PC-9 (cell line): ENCODE measurements around the gene USP31. TPM values are rescaled to one million over a fixed set of nuclear protein-coding genes. Genes with fewer than 3 reads are reported as not detected.
"Not testable (repeated sequence)": the region's sequence is repeated elsewhere in the genome, so short reads cannot be mapped to it uniquely, and the experiment has no call there.

Experiments
- BruUV-seq: library from RNA; stranded (reverse); fragments of 400-500 nt; replicated peaks from 2 replicates; lab custom pipeline; 2021; lab: Mats Ljungman, UMichigan
- CTCF ChIA-PET: fragments of 300-600 bp; sonication (Branson Sonifier 250); formaldehyde crosslinking; loops from one replicate; lab custom pipeline; 2022; ENCODE audit warnings: antibody characterized with exemption; lab: Charles Lee
- POLR2A ChIA-PET: fragments of 300-600 bp; sonication (Branson Sonifier 250); formaldehyde crosslinking; loops from one replicate; lab custom pipeline; 2022; ENCODE audit warnings: antibody characterized with exemption; ENCODE audit not compliant: unreplicated experiment; lab: Charles Lee
- DNase-seq, 2 experiments: peaks; one replicate each; pipeline versions ENCODE4 v3.0.0 to v3.0.0-alpha.2; 2015 to 2022; ENCODE audit warnings: mixed read lengths in 1 of 2
- H2AFZ ChIP-seq: fragments of 200-600 bp; sonication (generic); 2 replicates; pipeline ENCODE4 v1.8.1; 2017; ENCODE audit warnings: antibody characterized with exemption
- H3F3A ChIP-seq: fragments of 200-600 bp; sonication (generic); 2 replicates; pipeline ENCODE4 v1.8.1; 2017; ENCODE audit warnings: antibody characterized with exemption, mild to moderate bottlenecking, low read depth; ENCODE audit not compliant: insufficient read depth
- H3K27ac ChIP-seq: fragments of 200-600 bp; sonication (generic); 2 replicates; pipeline ENCODE4 v1.6.1; 2016; ENCODE audit warnings: mixed run types
- H3K27me3 ChIP-seq: fragments of 200-600 bp; sonication (generic); 2 replicates; pipeline ENCODE4 v1.6.1; 2016; ENCODE audit warnings: low read depth, mixed run types; ENCODE audit not compliant: insufficient read depth
- H3K36me3 ChIP-seq: fragments of 200-600 bp; sonication (generic); 2 replicates; pipeline ENCODE4 v1.6.1; 2016; ENCODE audit warnings: low read depth, mixed run types
- H3K4me1 ChIP-seq: fragments of 200-600 bp; sonication (generic); replicated peaks from 2 replicates; pipeline ENCODE4 v1.6.1; 2016; ENCODE audit warnings: mixed run types; ENCODE audit not compliant: insufficient read depth
- H3K4me2 ChIP-seq: fragments of 200-600 bp; sonication (generic); 2 replicates; pipeline ENCODE4 v1.6.1; 2017; ENCODE audit warnings: mixed run types
- H3K4me3 ChIP-seq: fragments of 200-600 bp; sonication (generic); 2 replicates; pipeline ENCODE4 v1.6.1; 2016; ENCODE audit warnings: mixed run types
- H3K79me2 ChIP-seq: fragments of 200-600 bp; sonication (generic); 2 replicates; pipeline ENCODE4 v1.6.1; 2017; ENCODE audit warnings: low read depth, mixed run types
- H3K9me2 ChIP-seq: fragments of 200-600 bp; sonication (generic); 2 replicates; pipeline ENCODE4 v1.8.1; 2017; ENCODE audit warnings: mild to moderate bottlenecking; ENCODE audit not compliant: insufficient read depth
- H3K9me3 ChIP-seq: fragments of 200-600 bp; sonication (generic); 2 replicates; pipeline ENCODE4 v1.8.1; 2016; ENCODE audit warnings: low read depth; ENCODE audit not compliant: insufficient read depth
- H4K20me1 ChIP-seq: fragments of 200-600 bp; sonication (generic); 2 replicates; pipeline ENCODE4 v1.8.1; 2017; ENCODE audit not compliant: insufficient read depth
- CTCF ChIP-seq: fragments of 200-600 bp; sonication (generic); conservative IDR thresholded peaks from 2 replicates; pipeline ENCODE4 v1.6.1; 2017; ENCODE audit warnings: mixed run types, antibody characterized with exemption, mild to moderate bottlenecking, moderate library complexity
- EZH2 ChIP-seq: fragments of 200-600 bp; sonication (generic); IDR thresholded peaks from 2 replicates; pipeline ENCODE4 v1.8.0; 2017; ENCODE audit warnings: antibody characterized with exemption, low read depth
- intact Hi-C: fragments of 100-400 bp; cut with micrococcal nuclease; formaldehyde crosslinking; loops from one replicate; pipeline ENCODE4 v1.10.0; 2022; ENCODE audit not compliant: unreplicated experiment
- total RNA-seq: library from RNA; stranded (reverse); gene quantifications from 2 replicates; pipeline ENCODE4 v1.2.3, GENCODE V29; 2021

Gene USP31
- total RNA-seq, 1 experiment from 2014 or later: 12.1 TPM

DNA sequence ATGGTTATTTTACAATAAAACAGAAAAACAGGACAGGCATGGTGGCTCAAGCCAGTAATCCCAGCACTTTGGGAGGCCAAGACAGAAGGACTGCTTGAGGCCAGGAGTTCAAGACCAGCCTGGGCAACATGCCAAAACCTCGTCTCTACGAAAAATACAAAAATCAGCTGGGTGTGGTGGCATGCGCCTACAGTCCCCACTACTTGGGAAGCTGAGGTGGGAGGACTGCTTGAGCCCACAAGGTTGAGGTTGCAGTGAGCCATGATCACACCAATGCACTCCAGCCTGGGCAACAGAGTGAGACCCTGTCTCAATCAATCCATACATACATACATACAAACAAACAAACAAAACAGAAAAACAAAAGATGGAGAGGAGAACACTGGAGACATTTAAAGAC, 45.6 kb downstream of the USP31 start:
- ChIA-PET POLR2A (no interaction called here), CTCF (no interaction called here)
- Histone ChIP-seq H3K27me3 (no peaks in the 10 kb centered on the region), H3K27ac (no peak overlapping the region), H3K4me3 (no peak overlapping the region), H3F3A (no peaks in the 10 kb centered on the region), H3K79me2 (no peaks in the 10 kb centered on the region), H3K36me3 (no peaks in the 10 kb centered on the region), H3K9me2 (no peaks in the 10 kb centered on the region), H3K4me2 (no peak overlapping the region), H3K4me1 (no peaks in the 10 kb centered on the region), H3K9me3 (no peaks in the 10 kb centered on the region), H2AFZ (no peak overlapping the region), H4K20me1 (no peaks in the 10 kb centered on the region; the same call in 1 of the 2 replicates)
- TF ChIP-seq EZH2: no peak
- TF ChIP-seq CTCF: no peak
- no TSS peak for BruUV-seq
- intact Hi-C loops: no loop called here
- no peak for DNase-seq

GRCh38 chr16:23101012-23101550, 48.2 kb downstream of the USP31 start:
- DNase-seq: no peak
- Histone ChIP-seq H2AFZ (no peak overlapping the region), H3K27ac (no peak overlapping the region), H4K20me1 (no peaks in the 10 kb centered on the region; the same call in 1 of the 2 replicates), H3K9me3 (no peaks in the 10 kb centered on the region), H3K4me2 (no peak overlapping the region), H3K27me3 (no peaks in the 10 kb centered on the region), H3K4me1 (no peaks in the 10 kb centered on the region), H3F3A (no peaks in the 10 kb centered on the region), H3K79me2 (no peaks in the 10 kb centered on the region), H3K4me3 (no peak overlapping the region), H3K9me2 (no peaks in the 10 kb centered on the region), H3K36me3 (no peaks in the 10 kb centered on the region)
- intact Hi-C loops: no loop called here
- CTCF ChIA-PET: no interaction called here
- TF ChIP-seq CTCF (no peak), EZH2 (no peak)
- BruUV-seq: no TSS peak
- POLR2A ChIA-PET: no interaction called here

GRCh38 chr16:23096450-23096849, 52.8 kb downstream of the USP31 start:
- H3K9me2 ChIP-seq, intact Hi-C loops, H3K79me2 ChIP-seq, H3K27me3 ChIP-seq, H3K4me1 ChIP-seq, POLR2A ChIA-PET, H3K36me3 ChIP-seq, BruUV-seq, H3K4me3 ChIP-seq, H2AFZ ChIP-seq, H3K4me2 ChIP-seq, H3F3A ChIP-seq, H3K27ac ChIP-seq, CTCF ChIA-PET, H4K20me1 ChIP-seq, H3K9me3 ChIP-seq, DNase-seq: not testable (repeated sequence)

GRCh38 chr16:23094136-23094535, 55.1 kb downstream of the USP31 start:
- H3K27me3 ChIP-seq, H3K4me2 ChIP-seq, CTCF ChIA-PET, H3F3A ChIP-seq, H3K27ac ChIP-seq, H3K4me1 ChIP-seq, POLR2A ChIA-PET, H4K20me1 ChIP-seq, H3K9me2 ChIP-seq, H3K79me2 ChIP-seq, H3K9me3 ChIP-seq, H3K36me3 ChIP-seq, H2AFZ ChIP-seq, H3K4me3 ChIP-seq, intact Hi-C loops, BruUV-seq, DNase-seq: not testable (repeated sequence)
